ENCODE data around the gene AMER2. TPM values are rescaled to one million over a fixed set of nuclear protein-coding genes. Genes with fewer than 3 reads are reported as not detected.

Gene AMER2
- total RNA-seq, 1 experiment from 2014 or later: not detected

GRCh38 chr13:25177012-25177411 is 4.9 kb upstream of the AMER2 start:
- intact Hi-C loops (cut with micrococcal nuclease; ENCODE audit: unreplicated experiment): loop anchor here (10.0 kb wide), 1 partner anchor 758 kb away; no protein-coding TSS in a partner anchor
- H3K27me3 ChIP-seq (ENCODE audit: insufficient read depth, low read depth): peaks cover 83% of the 10 kb centered on the region
- H4K20me1 ChIP-seq (ENCODE audit: insufficient read depth): no peaks in the 10 kb centered on the region
- POLR2A ChIA-PET (ENCODE audit: unreplicated experiment): no interaction called here
- TF ChIP-seq CTCF (conservative IDR thresholded peaks at IDR 0.05): no peak
- no peak for TF ChIP-seq EZH2 (IDR thresholded peaks at IDR 0.05; ENCODE audit: low read depth)
- H3K9me2 ChIP-seq (ENCODE audit: insufficient read depth): no peaks in the 10 kb centered on the region
- H3K36me3 ChIP-seq (ENCODE audit: low read depth): no peaks in the 10 kb centered on the region
- no TSS peak for BruUV-seq (replicated peaks)
- CTCF ChIA-PET: no interaction called here
- peaks cover 4% of the 10 kb centered on the region; the same call in 1 of the 2 replicates for H3K9me3 ChIP-seq (ENCODE audit: insufficient read depth, low read depth)
- no peak for DNase-seq
- H3F3A ChIP-seq (ENCODE audit: insufficient read depth, low read depth): no peaks in the 10 kb centered on the region
- H3K4me1 ChIP-seq (replicated peaks; ENCODE audit: insufficient read depth): no peaks in the 10 kb centered on the region
- H3K79me2 ChIP-seq (ENCODE audit: low read depth): no peaks in the 10 kb centered on the region
- no peak overlapping the region for H2AFZ ChIP-seq
- H3K4me3 ChIP-seq: no peak overlapping the region
- H3K27ac ChIP-seq: no peak overlapping the region
- H3K4me2 ChIP-seq: no peak overlapping the region

- ChIA-PET CTCF (no interaction called here), POLR2A (ENCODE audit: unreplicated experiment) (interaction anchor here (0.6 kb wide), 1 partner anchor 22 kb away, joined by 3 read pairs; no protein-coding TSS in a partner anchor)
- BruUV-seq (replicated peaks): no TSS peak
Measured at GRCh38 chr13:25175431-25175830, 3.3 kb upstream of the AMER2 start.

GRCh38 chr13:25175026-25175425 is 2.9 kb upstream of the AMER2 start:
- H3K27me3 ChIP-seq (ENCODE audit: insufficient read depth, low read depth): peaks cover 65% of the 10 kb centered on the region
- TF ChIP-seq CTCF (conservative IDR thresholded peaks at IDR 0.05): no peak
- TF ChIP-seq EZH2 (IDR thresholded peaks at IDR 0.05; ENCODE audit: low read depth): no peak
- no peak overlapping the region for H3K4me3 ChIP-seq
- no peak overlapping the region for H3K4me2 ChIP-seq
- DNase-seq: no peak
- POLR2A ChIA-PET (ENCODE audit: unreplicated experiment): no interaction called here
- H3K36me3 ChIP-seq (ENCODE audit: low read depth): no peaks in the 10 kb centered on the region
- no peaks in the 10 kb centered on the region for H4K20me1 ChIP-seq (ENCODE audit: insufficient read depth)
- no TSS peak for BruUV-seq (replicated peaks)
- no peaks in the 10 kb centered on the region for H3K9me2 ChIP-seq (ENCODE audit: insufficient read depth)
- no peaks in the 10 kb centered on the region for H3F3A ChIP-seq (ENCODE audit: insufficient read depth, low read depth)
- peaks cover 4% of the 10 kb centered on the region; the same call in 1 of the 2 replicates for H3K9me3 ChIP-seq (ENCODE audit: insufficient read depth, low read depth)
- no peaks in the 10 kb centered on the region for H3K4me1 ChIP-seq (replicated peaks; ENCODE audit: insufficient read depth)
- intact Hi-C loops (cut with micrococcal nuclease; ENCODE audit: unreplicated experiment): loop anchor here (10.0 kb wide), 1 partner anchor 760 kb away; no protein-coding TSS in a partner anchor
- H3K79me2 ChIP-seq (ENCODE audit: low read depth): no peaks in the 10 kb centered on the region
- CTCF ChIA-PET: no interaction called here
- no peak overlapping the region for H3K27ac ChIP-seq
- no peak overlapping the region for H2AFZ ChIP-seq

More at GRCh38 chr13:25175431-25175830, 3.3 kb upstream of the AMER2 start:
- H3K9me2 ChIP-seq (ENCODE audit: insufficient read depth): no peaks in the 10 kb centered on the region
- H3K9me3 ChIP-seq (ENCODE audit: insufficient read depth, low read depth): peaks cover 4% of the 10 kb centered on the region; the same call in 1 of the 2 replicates
- no peaks in the 10 kb centered on the region for H3F3A ChIP-seq (ENCODE audit: insufficient read depth, low read depth)
- H2AFZ ChIP-seq: no peak overlapping the region
- H3K4me3 ChIP-seq: no peak overlapping the region
- intact Hi-C loops (cut with micrococcal nuclease; ENCODE audit: unreplicated experiment): loop anchor here (10.0 kb wide), 1 partner anchor 759 kb away; no protein-coding TSS in a partner anchor
- no peaks in the 10 kb centered on the region for H3K36me3 ChIP-seq (ENCODE audit: low read depth)
- H3K4me1 ChIP-seq (replicated peaks; ENCODE audit: insufficient read depth): no peaks in the 10 kb centered on the region
- no peak overlapping the region for H3K27ac ChIP-seq
- H4K20me1 ChIP-seq (ENCODE audit: insufficient read depth): no peaks in the 10 kb centered on the region
- H3K79me2 ChIP-seq (ENCODE audit: low read depth): no peaks in the 10 kb centered on the region
- no peak overlapping the region for H3K4me2 ChIP-seq
- no peak for DNase-seq
- TF ChIP-seq EZH2 (IDR thresholded peaks at IDR 0.05; ENCODE audit: low read depth) (no peak), CTCF (conservative IDR thresholded peaks at IDR 0.05) (no peak)
- H3K27me3 ChIP-seq (ENCODE audit: insufficient read depth, low read depth): peaks cover 69% of the 10 kb centered on the region

Data from PC-9 (cell line).